Right atrium auricular region (tissue), 2 donors: ENCODE results near the gene KIF6. TPM values are rescaled to one million over a fixed set of nuclear protein-coding genes. Genes with fewer than 3 reads are reported as not detected.

ENCODE experiments used
- DNase-seq: peaks from one replicate; pipeline ENCODE4 v3.0.0-alpha.2; 2019; ENCODE audit warnings: low spot score
- H3K27ac ChIP-seq, 2 donors: fragments of 200-600 bp; sonication (generic); 1 replicate in 1 of 2; 2 replicates in 1 of 2; pipeline ENCODE4 v1.5.1; 2016 to 2019
- H3K27me3 ChIP-seq, 2 donors: fragments of 200-600 bp; sonication (generic); one replicate each; pipeline versions ENCODE4 v1.5.1 to v1.6.0; 2017 to 2019
- H3K36me3 ChIP-seq: fragments of 200-600 bp; sonication (generic); one replicate; pipeline ENCODE4 v1.5.1; 2016
- H3K4me1 ChIP-seq, 2 donors: fragments of 200-600 bp; sonication (generic); one replicate each; pipeline versions ENCODE4 v1.5.1 to v1.6.0; 2017 to 2019
- H3K4me3 ChIP-seq, 2 donors: fragments of 200-600 bp; sonication (generic); 1 replicate in 1 of 2; 2 replicates in 1 of 2; pipeline ENCODE4 v1.5.1; 2017 to 2019; ENCODE audit warnings: mild to moderate bottlenecking in 1 of 2, moderate library complexity in 1 of 2
- H3K9me3 ChIP-seq, 2 donors: fragments of 200-600 bp; sonication (generic); one replicate each; pipeline ENCODE4 v1.5.1; 2019
- total RNA-seq, 2 donors: library from RNA; depleted of rRNA; stranded (reverse); fragments of >200 nt; gene quantifications; one replicate each; pipeline ENCODE4 v1.1.0, GENCODE V29; 2016
- TF ChIP-seq, protein P1 (sequence below), 2 donors: fragments of 200-600 bp; sonication (generic); IDR thresholded peaks; one replicate each; pipeline ENCODE4 v1.5.1; 2019; ENCODE audit warnings: antibody characterized with exemption in 2 of 2

Gene KIF6
- total RNA-seq, 2 donors from 2014 or later = not detected

GRCh38 chr6:39669207-39669972 lies 55.8 kb downstream of the KIF6 start:
- Histone ChIP-seq H3K4me3 (no peak overlapping the region), H3K27me3 (no peaks in the 10 kb centered on the region), H3K4me1 (no peaks in the 10 kb centered on the region), H3K36me3 (no peaks in the 10 kb centered on the region), H3K27ac (no peak overlapping the region), H3K9me3 (peaks cover 0 to 8% of the 10 kb centered on the region in 2 donors)
- TF ChIP-seq, protein P1, sequence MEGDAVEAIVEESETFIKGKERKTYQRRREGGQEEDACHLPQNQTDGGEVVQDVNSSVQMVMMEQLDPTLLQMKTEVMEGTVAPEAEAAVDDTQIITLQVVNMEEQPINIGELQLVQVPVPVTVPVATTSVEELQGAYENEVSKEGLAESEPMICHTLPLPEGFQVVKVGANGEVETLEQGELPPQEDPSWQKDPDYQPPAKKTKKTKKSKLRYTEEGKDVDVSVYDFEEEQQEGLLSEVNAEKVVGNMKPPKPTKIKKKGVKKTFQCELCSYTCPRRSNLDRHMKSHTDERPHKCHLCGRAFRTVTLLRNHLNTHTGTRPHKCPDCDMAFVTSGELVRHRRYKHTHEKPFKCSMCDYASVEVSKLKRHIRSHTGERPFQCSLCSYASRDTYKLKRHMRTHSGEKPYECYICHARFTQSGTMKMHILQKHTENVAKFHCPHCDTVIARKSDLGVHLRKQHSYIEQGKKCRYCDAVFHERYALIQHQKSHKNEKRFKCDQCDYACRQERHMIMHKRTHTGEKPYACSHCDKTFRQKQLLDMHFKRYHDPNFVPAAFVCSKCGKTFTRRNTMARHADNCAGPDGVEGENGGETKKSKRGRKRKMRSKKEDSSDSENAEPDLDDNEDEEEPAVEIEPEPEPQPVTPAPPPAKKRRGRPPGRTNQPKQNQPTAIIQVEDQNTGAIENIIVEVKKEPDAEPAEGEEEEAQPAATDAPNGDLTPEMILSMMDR (IDR thresholded peaks at IDR 0.05) = no peak
- DNase-seq = no peak

DNA sequence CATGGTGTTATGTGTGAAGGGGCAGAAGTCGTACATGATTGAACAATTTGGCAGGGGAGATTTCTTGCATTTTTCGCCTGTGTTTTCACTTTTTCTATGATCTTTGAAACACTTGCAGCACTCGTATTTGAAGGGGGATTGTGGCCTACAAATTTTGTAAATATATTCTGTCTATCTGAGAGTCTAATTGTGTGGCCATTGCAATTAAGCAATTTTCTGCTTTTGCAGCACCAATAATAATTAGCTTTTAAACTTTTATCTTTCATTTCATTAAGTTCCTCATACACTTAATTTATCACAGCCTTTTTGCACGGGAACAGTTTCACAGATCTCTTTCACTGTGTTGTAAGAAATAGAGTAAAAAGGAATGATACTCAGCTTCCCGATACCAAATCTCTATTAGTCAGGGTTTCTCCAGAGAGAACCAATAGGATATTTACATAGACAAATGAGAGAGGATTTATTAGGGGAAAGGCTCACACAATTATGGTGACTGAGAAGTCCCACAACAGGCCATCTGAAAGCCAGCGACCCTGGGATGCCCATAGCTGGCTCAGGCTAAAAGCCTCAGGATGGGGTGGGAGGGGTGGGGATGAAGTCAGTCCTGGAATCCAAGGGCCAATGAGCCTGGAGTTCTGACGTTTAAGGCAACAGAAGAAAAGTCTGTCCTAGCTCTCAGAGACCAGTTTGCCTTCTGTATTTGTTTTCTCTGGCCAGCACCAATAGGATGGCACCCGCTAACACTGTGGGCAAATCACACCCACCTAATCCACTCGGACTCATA lies 58.3 kb downstream of the KIF6 start:
- TF ChIP-seq, protein P1 (IDR thresholded peaks at IDR 0.05) = no peak
- no peaks in the 10 kb centered on the region for H3K4me1 ChIP-seq
- no peak overlapping the region for H3K27ac ChIP-seq
- H3K36me3 ChIP-seq = no peaks in the 10 kb centered on the region
- no peaks in the 10 kb centered on the region for H3K27me3 ChIP-seq
- no peak overlapping the region for H3K4me3 ChIP-seq
- no peak for DNase-seq
- H3K9me3 ChIP-seq = no peaks in the 10 kb centered on the region

- Histone ChIP-seq H3K36me3 (no peaks in the 10 kb centered on the region), H3K27me3 (no peaks in the 10 kb centered on the region), H3K4me1 (no peaks in the 10 kb centered on the region), H3K9me3 (no peaks in the 10 kb centered on the region), H3K27ac (no peak overlapping the region), H3K4me3 (no peak overlapping the region)
- no peak for DNase-seq
- TF ChIP-seq, protein P1 (IDR thresholded peaks at IDR 0.05) = no peak
Observed at GRCh38 chr6:39665861-39666260, 59.3 kb downstream of the KIF6 start.

DNA sequence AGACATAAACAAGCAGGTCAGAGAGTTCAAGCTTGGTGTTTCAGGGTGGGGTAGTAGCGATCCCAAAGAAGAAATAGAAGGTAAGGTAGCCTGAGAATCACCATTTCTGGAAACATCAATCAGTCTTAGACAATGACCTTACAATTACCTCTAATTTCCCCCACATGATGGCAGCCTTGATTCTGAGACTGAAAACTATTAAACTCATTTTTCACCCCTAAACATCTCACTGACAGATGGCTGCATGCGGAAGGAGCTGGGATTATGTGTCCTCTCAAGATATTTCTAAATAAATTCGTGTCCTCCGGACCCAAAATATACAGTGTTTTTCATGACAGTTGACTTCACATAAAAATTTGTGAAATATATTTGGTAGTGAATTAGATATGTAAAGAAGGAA lies 61.0 kb downstream of the KIF6 start:
- TF ChIP-seq, protein P1 (IDR thresholded peaks at IDR 0.05) = no peak
- no peaks in the 10 kb centered on the region for H3K4me1 ChIP-seq
- no peak overlapping the region for H3K4me3 ChIP-seq
- no peak overlapping the region for H3K27ac ChIP-seq
- no peaks in the 10 kb centered on the region for H3K36me3 ChIP-seq
- peaks cover 0 to under 1% of the 10 kb centered on the region in 2 donors for H3K9me3 ChIP-seq
- H3K27me3 ChIP-seq = no peaks in the 10 kb centered on the region
- no peak for DNase-seq

DNA sequence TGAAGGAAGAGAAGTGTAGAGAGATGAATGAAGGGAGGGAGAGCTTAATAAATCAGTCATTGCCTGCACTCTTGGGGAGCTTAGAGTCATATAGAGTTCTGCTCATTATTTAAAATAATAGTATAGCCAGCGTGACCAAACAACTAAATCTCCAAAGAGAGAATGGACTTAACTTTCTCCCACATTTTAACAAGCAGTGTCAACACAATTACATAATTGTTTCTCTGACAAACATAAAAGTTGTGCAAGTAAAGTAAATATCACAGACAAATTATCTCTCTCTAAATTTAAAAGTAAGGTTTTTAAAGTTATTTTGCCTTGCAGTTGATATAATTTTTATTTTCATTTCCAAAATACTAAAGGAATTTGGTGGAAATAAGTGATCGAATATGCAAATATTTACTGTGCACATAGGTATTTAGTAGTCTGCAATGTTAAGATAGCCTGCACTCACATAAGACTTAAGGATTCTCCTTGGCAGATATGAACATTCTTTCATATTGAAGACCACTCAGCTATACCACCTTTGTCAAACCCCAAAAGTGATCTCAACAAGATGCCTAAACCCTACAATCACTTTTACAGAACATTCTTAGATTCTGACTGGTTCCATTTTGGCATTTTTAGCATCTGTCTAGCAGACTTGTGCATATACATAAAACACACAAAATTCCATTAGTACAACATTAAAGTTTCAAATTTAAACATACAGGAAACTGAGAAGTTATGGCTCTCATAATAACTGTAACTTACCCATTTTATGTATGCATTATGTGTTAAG lies 67.7 kb downstream of the KIF6 start:
- H3K9me3 ChIP-seq = peaks cover 0 to 4% of the 10 kb centered on the region in 2 donors
- no peaks in the 10 kb centered on the region for H3K36me3 ChIP-seq
- TF ChIP-seq, protein P1 (IDR thresholded peaks at IDR 0.05) = no peak
- no peaks in the 10 kb centered on the region for H3K27me3 ChIP-seq
- no peaks in the 10 kb centered on the region for H3K4me1 ChIP-seq
- DNase-seq = no peak
- no peak overlapping the region for H3K4me3 ChIP-seq
- no peak overlapping the region for H3K27ac ChIP-seq
